Measurements from ENCODE around the gene PIGC.

The PIGC gene

DNA sequence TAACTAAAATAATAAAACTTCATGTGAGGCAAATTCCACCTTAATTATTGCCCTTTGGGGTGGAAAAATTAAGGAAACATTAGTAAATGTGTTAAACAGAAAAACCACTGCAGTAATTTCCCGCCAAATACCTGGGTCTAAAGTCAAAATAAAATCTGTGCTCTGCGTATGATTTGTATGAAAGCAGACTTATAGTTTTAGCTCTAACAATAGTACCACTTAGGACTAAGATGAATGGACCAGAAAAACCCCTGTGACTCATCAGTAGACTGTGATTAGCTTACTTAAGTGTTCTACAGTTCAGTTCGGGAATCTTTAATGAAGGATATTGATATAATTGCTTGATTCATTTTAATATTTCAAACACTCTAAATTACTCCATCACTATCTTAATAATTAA lies 46.6 kb downstream of the PIGC start:
- no peak for DNase-seq

DNA sequence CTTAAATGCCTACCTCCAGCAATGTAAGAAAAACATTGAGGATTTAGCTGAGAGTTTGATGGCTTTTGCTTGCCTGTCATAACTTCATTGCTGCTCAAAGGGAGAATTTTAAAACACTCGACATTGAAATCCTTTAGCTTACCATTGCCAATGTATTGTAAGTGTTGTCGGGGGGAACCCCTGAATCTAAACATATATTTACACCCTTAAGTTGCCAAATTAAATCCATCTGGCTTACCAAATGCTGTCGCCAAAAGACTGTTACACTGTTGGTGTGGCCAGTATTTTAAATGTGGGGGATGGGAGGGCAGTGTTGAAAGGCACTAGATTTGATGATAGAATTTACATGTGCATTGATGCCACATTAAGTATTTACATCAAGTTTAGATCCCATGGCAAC lies 48.3 kb downstream of the PIGC start:
- no peak for DNase-seq

DNA sequence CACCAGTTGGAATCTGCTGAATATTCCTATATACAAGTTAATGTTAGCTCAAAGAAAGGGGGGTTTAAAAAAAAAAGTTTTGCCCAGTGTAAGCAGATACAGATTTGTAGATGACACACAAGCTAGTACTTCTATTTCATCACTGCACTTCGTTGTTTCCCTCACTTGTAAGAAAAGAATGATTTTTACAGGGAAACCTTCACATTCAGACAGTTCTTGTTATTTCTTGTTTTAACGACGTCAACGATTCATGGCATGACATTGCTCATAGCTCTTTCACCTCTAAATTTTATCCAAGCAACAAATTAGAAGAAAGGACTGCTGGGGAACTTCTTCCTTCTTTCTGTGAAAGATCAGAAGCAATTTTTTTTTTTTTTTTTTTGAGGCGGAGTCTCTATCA lies 49.1 kb downstream of the PIGC start:
- DNase-seq: no peak

DNA sequence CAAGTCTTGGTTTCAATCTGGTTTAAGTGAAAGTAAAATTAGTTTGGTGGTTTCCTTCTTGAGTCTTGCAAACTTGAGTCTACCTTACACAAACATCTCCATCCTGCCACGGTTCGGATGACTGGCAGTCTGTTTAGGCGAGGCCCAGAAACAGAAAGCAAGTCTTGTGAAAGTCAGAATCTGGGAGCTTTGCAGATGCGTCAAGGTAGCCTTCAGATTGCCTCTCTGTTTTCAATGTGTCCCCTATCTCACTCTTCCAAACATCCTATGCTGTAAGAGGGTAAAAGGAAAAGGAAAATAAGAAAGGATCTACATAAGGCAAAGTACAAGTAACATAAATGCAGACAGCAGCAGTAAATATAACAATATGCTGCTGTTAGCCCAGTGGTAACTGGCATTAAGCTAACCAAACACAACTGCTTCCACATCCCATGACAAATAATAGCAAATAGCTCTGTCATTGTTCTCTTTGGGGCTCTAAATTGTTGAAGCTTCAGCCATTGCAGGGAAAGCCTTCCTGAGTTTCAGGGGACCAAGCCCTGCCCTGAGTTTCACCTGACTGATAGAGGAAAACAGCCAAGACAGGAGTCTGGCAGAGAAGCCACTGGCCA lies 49.6 kb downstream of the PIGC start:
- peak; percentile 75 for DNase-seq

DNA sequence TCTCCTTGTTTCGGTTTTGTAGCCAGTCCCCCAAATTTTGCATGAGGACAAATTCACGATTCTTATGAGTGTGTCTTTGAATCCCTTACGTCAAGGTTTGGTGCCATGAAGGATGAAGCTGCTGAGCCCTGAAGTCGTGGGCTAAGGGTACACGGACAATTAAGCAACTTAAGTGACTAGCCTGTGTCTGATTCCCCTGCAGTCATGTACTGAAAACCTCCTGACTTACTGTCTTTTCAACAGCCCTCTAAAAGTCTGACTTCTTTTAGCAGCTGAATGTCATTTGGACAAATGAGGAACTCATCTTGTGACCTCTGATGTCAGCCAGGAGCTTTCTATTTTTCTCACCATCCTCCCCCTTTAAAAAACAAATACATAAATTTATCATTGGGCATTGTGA lies 50.5 kb downstream of the PIGC start:
- no peak for DNase-seq

DNA sequence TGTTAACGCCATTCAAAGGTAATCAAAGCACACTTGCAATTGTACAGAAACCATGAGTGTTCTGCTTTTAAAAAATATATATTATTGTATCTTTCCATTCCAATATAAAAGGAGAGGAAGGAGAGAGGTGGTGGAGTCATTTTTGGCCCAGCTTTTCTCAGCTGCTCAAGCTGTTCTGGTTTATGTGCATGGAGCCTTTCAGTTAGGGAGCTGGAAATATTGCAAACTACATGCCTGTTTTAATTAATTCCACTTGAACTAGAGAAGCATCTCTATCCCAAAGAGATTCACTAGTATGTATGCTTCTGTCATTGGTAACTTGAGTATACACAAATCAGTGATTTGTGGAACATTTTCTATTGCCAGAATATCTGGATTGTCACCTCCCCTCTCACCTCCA lies 51.9 kb downstream of the PIGC start:
- no peak for DNase-seq

Data from CD4-positive, alpha-beta T cell treated with Interleukin-10 for 1 hour (primary cell).